Measurements from ENCODE around the gene CDRT15. TPM values are rescaled to one million over a fixed set of nuclear protein-coding genes. Genes with fewer than 3 reads are reported as not detected.
"Not testable (repeated sequence)": the region's sequence is repeated elsewhere in the genome, so short reads cannot be mapped to it uniquely, and the experiment has no call there.

Gene CDRT15
- total RNA-seq, 4 donors from 2014 or later = not detected

DNA sequence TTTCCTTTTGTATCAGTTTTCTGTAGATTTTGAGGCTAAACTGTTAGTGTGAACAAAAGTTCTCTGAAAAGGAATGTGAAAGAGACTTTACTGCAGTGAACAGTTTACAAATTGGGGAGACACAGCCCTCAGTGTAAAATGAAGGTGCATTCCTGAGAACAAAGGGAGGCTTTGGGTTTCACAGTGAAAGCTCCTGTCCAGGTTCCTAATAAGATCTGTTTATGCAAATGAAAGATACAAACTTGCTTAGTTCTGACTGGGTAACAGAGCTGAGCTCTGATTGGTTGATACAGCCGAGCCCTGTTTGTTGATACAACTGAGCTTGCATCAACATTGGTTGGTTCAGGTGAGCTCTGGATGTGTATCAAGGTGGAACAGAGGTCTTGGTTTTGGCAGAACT is 8.3 kb upstream of the CDRT15 start:
- no peaks in the 10 kb centered on the region for H3K9me3 ChIP-seq
- no peak overlapping the region for H3K27ac ChIP-seq
- H3K4me3 ChIP-seq = no peak overlapping the region
- WGBS, 2 donors (ENCODE audit: low coverage in 1 of 2) = 58% methylated on average over 1 of the region's 1 CpG; no CpG with 5 or more reads in 1 of the 2 donors
- no peaks in the 10 kb centered on the region for H3K27me3 ChIP-seq
- TF ChIP-seq, protein P1, sequence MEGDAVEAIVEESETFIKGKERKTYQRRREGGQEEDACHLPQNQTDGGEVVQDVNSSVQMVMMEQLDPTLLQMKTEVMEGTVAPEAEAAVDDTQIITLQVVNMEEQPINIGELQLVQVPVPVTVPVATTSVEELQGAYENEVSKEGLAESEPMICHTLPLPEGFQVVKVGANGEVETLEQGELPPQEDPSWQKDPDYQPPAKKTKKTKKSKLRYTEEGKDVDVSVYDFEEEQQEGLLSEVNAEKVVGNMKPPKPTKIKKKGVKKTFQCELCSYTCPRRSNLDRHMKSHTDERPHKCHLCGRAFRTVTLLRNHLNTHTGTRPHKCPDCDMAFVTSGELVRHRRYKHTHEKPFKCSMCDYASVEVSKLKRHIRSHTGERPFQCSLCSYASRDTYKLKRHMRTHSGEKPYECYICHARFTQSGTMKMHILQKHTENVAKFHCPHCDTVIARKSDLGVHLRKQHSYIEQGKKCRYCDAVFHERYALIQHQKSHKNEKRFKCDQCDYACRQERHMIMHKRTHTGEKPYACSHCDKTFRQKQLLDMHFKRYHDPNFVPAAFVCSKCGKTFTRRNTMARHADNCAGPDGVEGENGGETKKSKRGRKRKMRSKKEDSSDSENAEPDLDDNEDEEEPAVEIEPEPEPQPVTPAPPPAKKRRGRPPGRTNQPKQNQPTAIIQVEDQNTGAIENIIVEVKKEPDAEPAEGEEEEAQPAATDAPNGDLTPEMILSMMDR (IDR thresholded peaks at IDR 0.05) = no peak
- TF ChIP-seq POLR2A (IDR thresholded peaks at IDR 0.05) = no peak
- TF ChIP-seq EP300 (IDR thresholded peaks at IDR 0.05; ENCODE audit: low read depth) = no peak
- no peak for TF ChIP-seq POLR2AphosphoS5 (IDR thresholded peaks at IDR 0.05)
- intact Hi-C loops (cut with DNase I; ENCODE audit: low total_unique reads) = no loop called here
- H3K36me3 ChIP-seq = no peaks in the 10 kb centered on the region
- in situ Hi-C loops (cut with MboI; ENCODE audit: low pct_ligation_motif_present in 1 of 4, low pct_unique_long_range_greater_than_20kb in 1 of 4, low sequenced_read_pairs in 3 of 4) = no loop called here
- no peaks in the 10 kb centered on the region for H3K4me1 ChIP-seq
- DNase-seq = no peak

DNA sequence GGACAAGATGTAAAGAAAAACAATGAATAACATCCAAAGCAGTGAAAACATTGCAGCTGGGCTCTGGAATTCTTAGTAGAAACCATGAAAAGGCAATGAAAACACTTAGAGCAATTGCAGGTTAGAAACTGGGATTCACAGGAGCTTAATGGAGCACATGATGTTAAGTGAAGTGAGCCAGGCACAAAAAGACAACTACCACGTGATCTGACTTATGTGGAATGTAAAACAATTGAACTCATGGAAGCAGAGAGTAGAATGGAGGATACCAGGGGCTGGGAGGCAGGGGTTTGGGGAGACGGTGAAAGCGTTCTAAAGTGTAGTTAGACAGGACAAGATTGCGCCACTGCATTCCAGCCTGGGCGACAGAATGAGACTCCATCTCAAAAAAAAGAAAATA is 2.6 kb upstream of the CDRT15 start:
- intact Hi-C loops (cut with DNase I; ENCODE audit: low total_unique reads); DNase-seq; H3K36me3 ChIP-seq; H3K9me3 ChIP-seq; H3K4me3 ChIP-seq; H3K4me1 ChIP-seq; in situ Hi-C loops (cut with MboI; ENCODE audit: low pct_ligation_motif_present in 1 of 4, low pct_unique_long_range_greater_than_20kb in 1 of 4, low sequenced_read_pairs in 3 of 4); H3K27ac ChIP-seq; H3K27me3 ChIP-seq: not testable (repeated sequence)
- 76% methylated on average over 4 of the region's 5 CpGs; no CpG with 5 or more reads in 1 of the 2 donors for WGBS, 2 donors (ENCODE audit: low coverage in 1 of 2)

DNA sequence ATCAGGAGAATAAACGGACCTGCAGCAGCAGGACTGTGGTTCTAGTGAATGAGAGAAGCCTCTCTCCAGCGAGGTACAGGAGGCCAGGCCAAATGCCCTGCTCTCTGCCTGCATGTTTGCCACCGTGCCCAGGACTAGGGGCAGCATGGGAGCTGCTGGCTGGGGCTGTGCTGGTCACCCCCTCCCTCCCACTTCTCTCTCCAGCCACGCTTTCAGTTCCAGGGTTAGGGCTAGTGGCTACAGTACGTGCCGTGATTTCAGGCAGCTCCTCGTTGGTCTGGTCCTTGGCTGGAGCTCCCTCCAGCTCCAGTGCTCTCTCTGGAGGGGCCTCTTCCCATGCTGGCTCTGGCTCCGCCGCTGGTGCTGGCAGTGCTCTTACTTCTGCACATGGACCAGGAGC is 630 bp downstream of the CDRT15 start:
- H3K9me3 ChIP-seq; in situ Hi-C loops (cut with MboI; ENCODE audit: low pct_ligation_motif_present in 1 of 4, low pct_unique_long_range_greater_than_20kb in 1 of 4, low sequenced_read_pairs in 3 of 4); H3K27ac ChIP-seq; H3K4me1 ChIP-seq; H3K4me3 ChIP-seq; H3K36me3 ChIP-seq; DNase-seq; intact Hi-C loops (cut with DNase I; ENCODE audit: low total_unique reads); H3K27me3 ChIP-seq: not testable (repeated sequence)
- 92% methylated on average over 4 of the region's 9 CpGs; no CpG with 5 or more reads in 1 of the 2 donors for WGBS, 2 donors (ENCODE audit: low coverage in 1 of 2)

DNA sequence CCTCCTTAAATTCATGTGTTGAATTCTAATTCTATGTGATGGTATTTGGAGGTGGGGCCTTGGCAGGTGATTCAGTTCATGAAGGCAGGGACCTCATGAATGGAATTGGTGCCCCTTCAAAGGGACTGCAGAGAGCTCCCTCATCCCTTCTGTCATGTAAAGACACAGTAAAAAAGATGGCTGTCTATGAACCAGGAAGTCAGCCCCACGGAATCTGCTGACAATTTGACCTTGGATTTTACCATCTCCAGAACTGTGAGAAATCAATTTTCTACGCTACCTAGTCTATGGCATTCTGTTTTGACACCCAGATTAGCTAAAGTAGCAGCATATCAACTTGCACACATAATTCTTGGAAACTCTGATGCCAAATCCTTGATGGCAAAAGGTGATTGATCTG is 1.6 kb downstream of the CDRT15 start:
- H3K27me3 ChIP-seq; in situ Hi-C loops (cut with MboI; ENCODE audit: low pct_ligation_motif_present in 1 of 4, low pct_unique_long_range_greater_than_20kb in 1 of 4, low sequenced_read_pairs in 3 of 4); H3K4me1 ChIP-seq; H3K9me3 ChIP-seq; H3K27ac ChIP-seq; H3K4me3 ChIP-seq; DNase-seq; intact Hi-C loops (cut with DNase I; ENCODE audit: low total_unique reads); H3K36me3 ChIP-seq: not testable (repeated sequence)
- 85% methylated on average over 2 of the region's 2 CpGs; no CpG with 5 or more reads in 1 of the 2 donors for WGBS, 2 donors (ENCODE audit: low coverage in 1 of 2)

DNA sequence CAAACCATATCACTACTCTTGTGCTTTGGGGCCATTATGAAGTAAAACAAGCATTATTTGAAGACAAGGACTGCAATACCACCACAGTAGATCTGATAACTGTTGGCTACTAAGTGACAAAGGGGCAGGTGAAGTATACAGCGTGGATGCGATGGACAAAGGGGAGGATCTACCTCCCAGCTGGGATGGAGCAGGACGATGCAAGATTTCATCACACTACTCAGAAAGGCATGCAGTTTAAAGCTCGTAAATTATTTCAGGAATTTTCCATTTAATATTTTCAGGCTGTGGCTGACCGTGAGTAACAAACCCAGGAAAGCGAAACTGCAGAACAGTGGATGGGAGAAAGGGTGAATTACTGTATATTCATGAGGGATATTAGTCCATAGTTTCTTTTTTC is 5.5 kb downstream of the CDRT15 start:
- in situ Hi-C loops (cut with MboI; ENCODE audit: low pct_ligation_motif_present in 1 of 4, low pct_unique_long_range_greater_than_20kb in 1 of 4, low sequenced_read_pairs in 3 of 4); H3K27ac ChIP-seq; H3K36me3 ChIP-seq; H3K9me3 ChIP-seq; H3K4me3 ChIP-seq; H3K4me1 ChIP-seq; DNase-seq; H3K27me3 ChIP-seq; intact Hi-C loops (cut with DNase I; ENCODE audit: low total_unique reads): not testable (repeated sequence)
- 92% methylated on average over 4 of the region's 6 CpGs; no CpG with 5 or more reads in 1 of the 2 donors for WGBS, 2 donors (ENCODE audit: low coverage in 1 of 2)

DNA sequence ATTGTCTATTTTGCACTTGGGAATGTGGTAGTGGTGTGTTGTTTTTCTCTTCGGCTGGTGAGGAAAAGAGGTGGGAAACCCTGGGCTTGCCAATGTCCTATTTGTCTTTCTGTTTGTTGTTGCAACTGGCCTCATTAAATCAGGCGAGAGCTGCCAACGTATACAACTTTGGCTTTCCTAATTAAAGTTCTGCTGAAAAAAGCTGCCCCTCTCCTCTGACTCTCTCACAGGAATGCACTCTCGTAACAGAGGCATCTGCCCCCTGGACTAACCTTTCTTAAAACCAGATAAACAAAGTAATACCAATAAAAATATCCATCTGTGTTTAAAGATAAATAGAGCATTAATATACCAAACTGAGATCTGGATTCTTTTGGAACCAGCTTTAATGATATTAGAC is 7.8 kb downstream of the CDRT15 start:
- WGBS, 2 donors (ENCODE audit: low coverage in 1 of 2) = 70 to 73% methylated on average over 4 of the region's 4 CpGs
- H3K4me3 ChIP-seq = no peak overlapping the region
- TF ChIP-seq, protein P1 (IDR thresholded peaks at IDR 0.05) = no peak
- TF ChIP-seq EP300 (IDR thresholded peaks at IDR 0.05; ENCODE audit: low read depth) (no peak), POLR2A (IDR thresholded peaks at IDR 0.05) (no peak), POLR2AphosphoS5 (IDR thresholded peaks at IDR 0.05) (no peak)
- H3K27me3 ChIP-seq = no peaks in the 10 kb centered on the region
- no peak for DNase-seq
- no peak overlapping the region for H3K27ac ChIP-seq
- no peaks in the 10 kb centered on the region for H3K9me3 ChIP-seq
- intact Hi-C loops (cut with DNase I; ENCODE audit: low total_unique reads) = no loop called here
- no peaks in the 10 kb centered on the region for H3K4me1 ChIP-seq
- H3K36me3 ChIP-seq = no peaks in the 10 kb centered on the region
- in situ Hi-C loops (cut with MboI; ENCODE audit: low pct_ligation_motif_present in 1 of 4, low pct_unique_long_range_greater_than_20kb in 1 of 4, low sequenced_read_pairs in 3 of 4) = no loop called here
